Ishikawa (cell line): Measurements from ENCODE around the gene CBX8.

ENCODE experiments used
- CEBPB ChIP-seq: IDR thresholded peaks from 2 replicates; pipeline ENCODE4 v1.6.1; 2012
- CREB1 ChIP-seq: IDR thresholded peaks from 2 replicates; pipeline ENCODE4 v1.6.1; 2012; ENCODE audit warnings: low read depth
- EGR1 ChIP-seq: IDR thresholded peaks from 2 replicates; pipeline ENCODE4 v1.6.1; 2012
- EP300 ChIP-seq: IDR thresholded peaks from 2 replicates; pipeline ENCODE4 v1.6.1; 2012; ENCODE audit warnings: borderline replicate concordance
- FOXM1 ChIP-seq: IDR thresholded peaks from 2 replicates; pipeline ENCODE4 v1.6.1; 2012; ENCODE audit warnings: low read depth, borderline replicate concordance
- NFIC ChIP-seq: IDR thresholded peaks from 2 replicates; pipeline ENCODE4 v1.6.1; 2012
- RAD21 ChIP-seq: IDR thresholded peaks from 2 replicates; pipeline ENCODE4 v1.6.1; 2012; ENCODE audit warnings: low read depth
- REST ChIP-seq: IDR thresholded peaks from 2 replicates; pipeline ENCODE4 v1.6.1; 2012; ENCODE audit warnings: low read depth, mild to moderate bottlenecking
- TAF1 ChIP-seq: IDR thresholded peaks from 2 replicates; pipeline ENCODE4 v1.6.1; 2012; ENCODE audit warnings: low read depth, mild to moderate bottlenecking
- TCF12 ChIP-seq: IDR thresholded peaks from 2 replicates; pipeline ENCODE4 v1.6.1; 2012; ENCODE audit warnings: low read depth
- TEAD4 ChIP-seq: IDR thresholded peaks from 2 replicates; pipeline ENCODE4 v1.6.1; 2012
- YY1 ChIP-seq: IDR thresholded peaks from 2 replicates; pipeline ENCODE4 v1.6.1; 2012; ENCODE audit warnings: low read depth
- ZBTB7A ChIP-seq: IDR thresholded peaks from 2 replicates; pipeline ENCODE4 v1.6.1; 2012; ENCODE audit warnings: low read depth
- TF ChIP-seq, protein P1 (sequence below): IDR thresholded peaks from 2 replicates; pipeline ENCODE4 v1.6.1; 2012
- TF ChIP-seq, protein P2 (sequence below): IDR thresholded peaks from 2 replicates; pipeline ENCODE4 v1.6.1; 2012

The CBX8 gene

GRCh38 chr17:79798299-79799173 is 1.7 kb upstream of the CBX8 start:
- 0 out of 2 replicates have a peak, but pooled peaks have one; percentile 35 for TF ChIP-seq NFIC
- TF ChIP-seq, protein P1, sequence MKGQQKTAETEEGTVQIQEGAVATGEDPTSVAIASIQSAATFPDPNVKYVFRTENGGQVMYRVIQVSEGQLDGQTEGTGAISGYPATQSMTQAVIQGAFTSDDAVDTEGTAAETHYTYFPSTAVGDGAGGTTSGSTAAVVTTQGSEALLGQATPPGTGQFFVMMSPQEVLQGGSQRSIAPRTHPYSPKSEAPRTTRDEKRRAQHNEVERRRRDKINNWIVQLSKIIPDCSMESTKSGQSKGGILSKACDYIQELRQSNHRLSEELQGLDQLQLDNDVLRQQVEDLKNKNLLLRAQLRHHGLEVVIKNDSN: no peak
- TF ChIP-seq, protein P2, sequence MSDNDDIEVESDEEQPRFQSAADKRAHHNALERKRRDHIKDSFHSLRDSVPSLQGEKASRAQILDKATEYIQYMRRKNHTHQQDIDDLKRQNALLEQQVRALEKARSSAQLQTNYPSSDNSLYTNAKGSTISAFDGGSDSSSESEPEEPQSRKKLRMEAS: peak; percentile 92

DNA sequence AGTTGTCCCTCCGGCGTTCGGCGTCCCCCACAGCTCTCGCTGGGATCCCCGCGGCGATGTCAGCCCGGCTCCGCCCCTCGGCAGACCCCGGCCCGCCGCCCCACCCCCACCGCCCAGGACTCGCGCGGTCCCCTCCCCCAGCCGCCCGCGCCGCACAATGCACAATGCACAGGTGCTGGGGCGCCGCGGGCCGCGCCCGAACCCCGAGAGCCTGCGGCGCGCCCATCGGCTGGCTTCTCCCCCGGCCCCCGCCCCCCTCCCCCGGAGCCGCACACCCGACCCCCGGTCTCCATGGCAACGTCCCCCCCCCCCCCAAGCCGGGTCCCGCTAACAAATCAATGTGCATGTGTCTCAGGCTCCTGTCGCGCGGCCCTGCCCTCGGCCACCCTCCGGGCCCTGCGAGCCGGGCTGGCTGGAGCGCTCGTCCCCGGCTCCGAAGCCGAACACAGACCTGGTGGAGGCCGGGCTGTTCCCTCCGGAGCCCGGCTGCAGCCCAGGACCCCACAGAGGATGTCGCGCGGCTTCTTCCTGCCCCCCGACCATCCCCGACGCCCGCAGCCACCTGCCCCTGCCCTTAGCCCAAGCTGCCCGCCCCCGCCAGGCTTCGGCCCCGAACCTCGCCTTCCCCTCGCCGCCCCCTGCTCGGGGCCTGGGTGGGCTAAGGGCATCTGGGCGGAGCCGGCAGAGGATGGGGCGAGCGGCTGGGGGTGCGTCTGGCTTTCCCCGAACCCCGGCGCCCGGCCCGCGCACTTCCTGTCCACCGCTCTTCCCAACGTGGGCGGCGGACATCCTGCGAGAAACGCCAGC is 818 bp upstream of the CBX8 start:
- TF ChIP-seq FOXM1 (no peak), RAD21 (no peak), CEBPB (no peak), EGR1 (no peak), EP300 (no peak), CREB1 (no peak), TCF12 (no peak), REST (no peak), YY1 (no peak), TAF1 (no peak; the same call in 1 of the 2 replicates), ZBTB7A (no peak), TEAD4 (no peak), NFIC (no peak)
- TF ChIP-seq, protein P1: no peak
- TF ChIP-seq, protein P2: no peak

DNA sequence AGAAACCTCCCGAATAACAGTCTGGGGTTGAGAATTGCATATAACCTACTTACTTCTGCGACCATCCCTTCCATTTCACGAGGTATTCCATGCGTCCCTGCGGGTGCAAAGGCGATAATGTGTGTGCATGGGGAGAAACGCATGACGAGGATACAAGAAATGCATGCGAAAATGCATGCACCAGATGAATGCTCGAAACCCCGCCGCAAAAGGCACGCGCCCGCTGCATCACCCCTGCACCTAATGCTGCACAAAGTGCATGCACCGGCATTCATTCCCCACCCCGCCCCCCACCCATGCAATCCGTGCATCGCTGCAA is 474 bp downstream of the CBX8 start:
- TF ChIP-seq FOXM1 (no peak), EP300 (no peak)

GRCh38 chr17:79795795-79796443 is 958 bp downstream of the CBX8 start:
- TF ChIP-seq ZBTB7A (no peak), EP300 (no peak), FOXM1 (no peak)
- TF ChIP-seq, protein P1: no peak

DNA sequence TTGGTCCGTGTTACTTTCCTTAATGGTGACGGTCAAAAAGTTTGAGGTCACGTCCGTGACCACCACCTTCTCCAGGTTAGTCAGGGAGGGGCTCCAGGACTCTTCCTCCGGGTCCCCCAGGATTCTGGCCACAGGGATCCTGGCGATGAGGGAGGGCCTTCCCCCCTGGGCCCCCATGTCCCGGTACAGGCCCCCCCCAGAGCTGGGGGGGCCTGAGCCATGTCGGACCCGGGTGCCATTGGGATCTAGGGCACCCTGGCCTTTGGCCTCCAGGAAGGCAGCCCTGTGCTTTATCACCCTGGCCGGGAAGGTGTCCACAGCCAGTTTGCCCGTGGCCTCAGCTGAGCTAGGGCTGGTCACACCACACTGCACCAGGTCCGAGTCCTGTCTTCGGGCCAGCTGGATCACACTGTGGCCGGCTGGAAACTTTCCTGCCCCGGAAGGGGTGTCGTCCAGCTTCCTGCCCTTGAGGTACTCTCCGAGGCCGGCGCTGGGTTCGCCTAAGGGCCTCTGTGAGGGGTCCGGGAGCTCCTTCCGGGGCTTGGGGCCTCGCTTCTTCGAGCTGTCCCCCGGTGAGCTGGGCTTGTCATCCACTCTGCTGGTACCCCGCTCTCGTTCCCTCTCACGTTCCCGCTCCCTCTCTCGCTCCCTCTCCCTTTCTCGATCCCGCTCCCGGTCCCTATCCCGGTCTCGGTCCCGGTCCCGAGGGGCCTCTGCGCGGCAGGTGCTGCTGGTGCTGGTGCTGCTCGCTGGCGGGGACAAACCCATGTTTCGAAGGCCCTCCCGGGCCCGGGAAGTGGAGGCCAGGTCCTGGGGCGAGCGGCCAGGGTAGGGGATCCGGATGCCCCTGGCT is 2.0 kb downstream of the CBX8 start:
- TF ChIP-seq FOXM1: no peak
- no peak for TF ChIP-seq NFIC
- TF ChIP-seq, protein P1: no peak
- TF ChIP-seq EP300: no peak
- no peak for TF ChIP-seq RAD21
- no peak for TF ChIP-seq ZBTB7A
- TF ChIP-seq CEBPB: no peak
- TF ChIP-seq TCF12: no peak
- no peak for TF ChIP-seq CREB1
- no peak for TF ChIP-seq TEAD4

DNA sequence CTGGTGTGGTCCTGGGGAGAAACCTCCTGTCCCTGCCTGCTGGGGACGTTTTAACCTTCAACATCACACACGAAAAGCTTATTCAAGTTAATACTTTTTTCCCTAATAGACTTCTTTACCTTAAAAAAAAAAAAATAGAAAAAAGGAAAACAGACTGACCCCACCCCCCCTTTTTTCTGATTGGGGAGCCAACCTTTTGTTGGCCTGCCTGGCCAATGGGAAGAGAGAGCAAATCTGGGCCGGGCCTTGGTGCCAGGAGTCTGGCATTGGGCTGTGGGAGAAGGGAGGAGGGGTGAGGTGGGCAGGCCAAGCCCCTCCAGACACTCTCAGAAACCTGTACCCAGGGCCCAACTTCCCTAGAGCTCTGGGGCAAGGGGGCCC is 3.0 kb downstream of the CBX8 start:
- TF ChIP-seq TCF12 (no peak), EP300 (no peak), ZBTB7A (0 out of 2 replicates have a peak, but pooled peaks have one; percentile 71)
